Subcutaneous adipose tissue (tissue), 4 donors: Measurements from ENCODE around the gene CCL4L2. TPM values are rescaled to one million over a fixed set of nuclear protein-coding genes. Genes with fewer than 3 reads are reported as not detected.
"Not testable (repeated sequence)": the region's sequence is repeated elsewhere in the genome, so short reads cannot be mapped to it uniquely, and the experiment has no call there.

Experiments used
- CTCF ChIP-seq: fragments of 450-650 bp; IDR thresholded peaks from one replicate; pipeline ENCODE4 v1.5.1; 2016; ENCODE audit warnings: low read depth, mild to moderate bottlenecking, control low read depth, antibody characterized with exemption, moderate library complexity
- total RNA-seq, 4 donors: library from RNA; depleted of rRNA; stranded (reverse); fragments of >200 nt; gene quantifications; one replicate each; pipeline ENCODE4 v1.1.0, GENCODE V29; 2016

The CCL4L2 gene
- not detected for total RNA-seq

DNA sequence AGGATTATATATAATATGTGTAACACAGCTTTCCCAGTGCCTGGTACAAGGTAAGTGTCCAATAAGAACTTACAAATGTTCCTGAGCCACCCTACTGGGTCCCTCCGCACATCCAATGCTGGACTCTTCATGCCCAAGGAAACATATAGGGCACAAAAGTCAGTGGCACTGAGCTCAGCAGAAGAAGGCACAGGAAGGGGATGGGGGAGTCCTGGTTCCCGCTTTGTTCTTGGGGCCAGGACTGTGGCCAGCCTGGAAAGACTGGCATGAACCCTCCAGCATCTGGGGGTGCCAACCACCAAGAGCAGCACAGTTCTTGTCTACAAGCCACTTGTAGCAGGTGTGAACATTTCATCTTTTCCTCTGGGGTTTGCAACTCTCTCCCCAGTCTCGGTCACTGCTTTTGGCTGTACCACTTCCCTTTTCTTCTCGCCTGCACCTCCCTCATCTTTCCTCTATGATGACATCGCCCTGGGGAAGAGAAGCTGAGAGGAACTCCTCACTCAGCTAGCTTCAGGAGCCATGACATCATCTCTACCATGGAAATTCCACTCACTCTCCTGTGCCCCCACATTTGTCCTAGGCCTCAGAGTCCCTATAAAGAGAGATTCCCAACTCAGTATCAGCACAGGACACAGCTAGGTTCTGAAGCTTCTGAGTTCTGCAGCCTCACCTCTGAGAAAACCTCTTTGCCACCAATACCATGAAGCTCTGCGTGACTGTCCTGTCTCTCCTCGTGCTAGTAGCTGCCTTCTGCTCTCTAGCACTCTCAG lies at the start of gene CCL4L2:
Gene CCL4L2 (plus strand): TSS at position 625 of the 773 bp plus-strand sequence.
- not testable (repeated sequence) for TF ChIP-seq CTCF

DNA sequence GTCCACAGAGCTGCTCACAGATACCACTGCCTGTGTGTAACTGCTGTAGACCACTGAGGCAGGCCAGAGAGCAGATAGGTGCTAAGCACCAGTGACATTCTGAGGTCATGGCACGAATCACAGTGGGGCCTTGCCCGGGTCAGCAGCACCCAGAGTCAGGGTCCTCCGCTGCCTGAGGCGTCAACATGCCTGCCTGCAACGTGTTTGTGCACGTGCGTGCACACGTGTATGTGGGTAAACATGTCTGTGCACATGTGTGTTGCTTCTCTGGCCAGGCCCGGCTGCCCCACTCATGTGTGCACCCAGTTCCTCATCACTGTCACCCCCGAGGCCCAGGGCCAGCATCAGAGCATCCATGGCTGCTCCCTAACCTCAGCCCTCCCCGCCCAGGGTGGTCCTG lies 34.3 kb upstream of the CCL4L2 start, which contains the start of gene TBC1D3B:
Gene TBC1D3B (minus strand): TSS at position 101 of the 400 bp plus-strand sequence. CDS start 1,586 bp downstream, outside the sequence.
- not testable (repeated sequence) for TF ChIP-seq CTCF

GRCh38 chr17:36182176-36183000 lies 28.5 kb upstream of the CCL4L2 start:
- TF ChIP-seq CTCF = no peak

DNA sequence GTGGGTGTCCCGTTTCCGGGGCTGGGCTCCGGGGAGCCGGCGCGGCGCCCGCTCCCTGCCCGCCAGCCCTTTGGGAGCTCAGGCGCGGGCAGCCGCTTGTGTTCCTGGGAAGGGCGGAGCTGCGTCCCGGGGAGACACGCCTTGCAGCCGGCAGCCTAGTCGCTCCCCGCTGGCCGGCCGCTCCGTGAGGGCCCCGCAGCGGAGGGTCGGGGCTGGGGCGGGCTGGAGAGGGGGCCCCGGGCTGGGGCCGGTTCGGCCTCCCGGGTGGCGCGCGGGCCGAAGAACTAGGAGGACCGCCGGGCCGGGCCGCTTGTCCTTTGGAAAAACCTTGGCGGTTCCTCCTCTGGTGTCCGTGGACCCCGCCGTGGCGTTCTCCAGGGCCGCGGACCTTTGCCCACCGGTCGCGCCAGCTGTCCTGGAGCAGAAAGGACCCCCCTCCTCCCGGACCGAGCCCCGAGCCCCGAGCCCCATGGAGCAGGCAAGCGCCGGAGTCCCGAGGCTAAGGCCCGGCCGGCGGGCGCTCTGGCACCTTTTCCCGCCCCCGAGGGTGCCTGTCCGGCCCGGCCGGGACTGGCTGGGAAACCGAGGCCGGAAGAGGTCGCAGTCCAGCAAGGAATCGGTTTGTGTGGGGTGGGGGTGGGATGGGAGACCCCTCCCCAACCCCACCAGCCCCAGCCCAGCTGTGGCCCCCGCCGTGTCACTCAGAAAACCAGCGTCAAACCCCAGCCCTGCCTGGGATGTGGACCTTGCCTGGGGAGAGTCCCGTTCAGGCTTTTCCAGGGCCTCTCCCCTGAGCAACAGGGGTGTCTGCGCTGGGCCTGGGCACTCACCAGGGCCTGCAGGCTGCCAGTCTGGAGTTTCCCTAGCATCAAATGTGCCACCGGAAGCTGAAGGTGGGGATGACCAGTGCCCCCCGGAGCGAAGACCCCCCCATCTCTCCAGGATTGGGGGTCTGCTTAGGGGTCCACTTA lies 27.6 kb upstream of the CCL4L2 start:
- no peak for TF ChIP-seq CTCF

DNA sequence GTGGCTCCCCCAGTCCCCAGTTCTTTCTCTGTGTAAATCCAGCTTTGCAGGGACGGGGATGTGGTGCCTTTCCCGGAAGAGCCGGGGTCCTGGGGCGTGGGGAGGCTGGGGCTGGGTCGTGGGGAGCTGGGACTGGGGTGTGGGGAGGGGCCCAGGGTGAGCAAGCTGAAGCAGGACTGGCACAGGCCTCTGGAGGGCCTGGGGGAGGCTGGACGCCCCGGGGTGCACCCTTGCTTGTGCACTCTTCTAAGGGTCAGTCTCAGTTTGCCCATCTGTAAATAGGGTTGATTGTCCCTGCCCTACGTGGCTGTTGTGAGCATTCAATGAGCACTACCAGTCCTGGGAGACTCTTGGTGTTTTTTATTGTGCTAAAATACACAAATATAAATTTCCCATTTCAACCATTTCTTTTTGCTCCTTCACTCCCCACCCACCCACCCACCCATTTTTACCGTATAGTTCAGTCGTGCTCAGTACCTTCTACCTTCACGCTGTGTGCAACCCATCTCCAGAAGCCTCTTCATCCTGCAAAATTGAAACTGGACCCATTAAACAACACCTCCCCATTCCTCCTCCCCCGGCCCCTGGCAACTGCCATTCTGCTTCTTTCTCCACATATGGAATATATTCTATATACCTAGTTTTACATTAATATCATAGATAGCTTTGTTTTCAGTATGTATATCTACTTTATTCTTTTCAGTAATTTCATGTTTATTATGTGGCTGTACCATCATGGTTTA lies 26.7 kb upstream of the CCL4L2 start:
- TF ChIP-seq CTCF = no peak

GRCh38 chr17:36185416-36185815 lies 25.4 kb upstream of the CCL4L2 start:
- no peak for TF ChIP-seq CTCF
